Heart right ventricle (tissue), 16 donors: ENCODE measurements around the gene DFFB. TPM values are rescaled to one million over a fixed set of nuclear protein-coding genes. Genes with fewer than 3 reads are reported as not detected.

Experiments used
- ATAC-seq, 8 donors: fragments of 200-7000 bp; cut with Tn5 transposase; one replicate each; pipeline ENCODE4 v1.9.1; 2020; ENCODE audit warnings: mild to moderate bottlenecking in 8 of 8, moderate library complexity in 8 of 8, moderate number of reproducible peaks in 1 of 8
- DNase-seq, 2 donors: peaks; one replicate each; pipeline ENCODE4 v3.0.0-alpha.2; 2020
- H3K27ac ChIP-seq, 10 donors: fragments of 200-600 bp; sonication (generic) in 2 of 10; one replicate each; pipeline versions ENCODE4 v1.5.0 to v1.8.0; 2020 to 2022; ENCODE audit warnings: mild to moderate bottlenecking in 3 of 10
- H3K27me3 ChIP-seq, 7 donors: fragments of 200-600 bp; one replicate each; pipeline ENCODE4 v1.8.0; 2021 to 2022; ENCODE audit warnings: mild to moderate bottlenecking in 2 of 7
- H3K36me3 ChIP-seq, 9 donors: fragments of 200-600 bp; sonication (generic) in 1 of 9; one replicate each; pipeline versions ENCODE4 v1.5.0 to v1.8.0; 2020 to 2022; ENCODE audit warnings: mild to moderate bottlenecking in 2 of 9
- H3K4me1 ChIP-seq, 9 donors: fragments of 200-600 bp; sonication (generic) in 1 of 9; one replicate each; pipeline versions ENCODE4 v1.5.0 to v1.8.0; 2020 to 2022; ENCODE audit warnings: mild to moderate bottlenecking in 4 of 9
- H3K4me3 ChIP-seq, 10 donors: fragments of 200-600 bp; sonication (generic) in 2 of 10; one replicate each; pipeline versions ENCODE4 v1.5.0 to v1.8.0; 2020 to 2022; ENCODE audit warnings: mild to moderate bottlenecking in 7 of 10, moderate library complexity in 2 of 10
- H3K9me3 ChIP-seq, 11 donors: fragments of 200-600 bp in 10 of 11; sonication (generic) in 2 of 11; one replicate each; pipeline versions ENCODE4 v1.5.0 to v1.8.0; 2013 to 2022; ENCODE audit warnings: mild to moderate bottlenecking in 2 of 11, control low read depth in 1 of 11, moderate library complexity in 1 of 11
- WGBS, 2 donors: extraction: QIAGEN DNeasy Blood & Tissue Kit; methylation state at CpG; one replicate each; pipeline ENCODE4 v1.1.7; 2013; ENCODE audit warnings: inconsistent platforms in 1 of 2; 5-methylcytosine and 5-hydroxymethylcytosine counted together
- intact Hi-C, 10 donors: fragments of 100-400 bp; cut with DNase I; formaldehyde crosslinking; loops; one replicate each; pipeline versions ENCODE4 v1.11.1 to v1.14.2; 2022
- polyA plus RNA-seq, 2 donors: library from polyadenylated mRNA; stranded (reverse); fragments of 200-250 nt; gene quantifications; one replicate each; pipeline ENCODE4 v1.2.3, GENCODE V29; 2013
- total RNA-seq, 10 donors: library from RNA; stranded (reverse); fragmentation: NEBNext Ultra II Directional in 3 of 10; extraction: Animal tissue kit (Norgen Biotek cat#: 25700) in 3 of 10; gene quantifications; one replicate each; pipeline versions ENCODE4 v1.2.1 to v1.2.4, GENCODE V29; 2021 to 2023
- TF ChIP-seq, protein P1 (sequence below), 9 donors: fragments of 200-600 bp; sonication (generic) in 2 of 9; IDR thresholded peaks; one replicate each; pipeline versions ENCODE4 v1.5.0 to v1.8.0; 2021 to 2022; ENCODE audit warnings: antibody characterized with exemption in 9 of 9, mild to moderate bottlenecking in 5 of 9, moderate library complexity in 1 of 9
- donor health status: Arrhythmogenic right ventricular cardiomyopathy.
- donor health status: ischemic (EF 13 %, LVEDD 7.1; RV severe dilation, severe dysfunction).
- donor health status: healthy with polysubstance abuse.
- donor health status: DM: no; HTN: yes; CAD: no.
- donor health status: DM: no; HTN: no; CAD: no.
- donor health status: ischemic (EF 25% LVEDD 6.9; RV normal size, moderate dysfunction).
- donor health status: ischemic (EF 25% LVEDD 5.7; RV mildly dilated, moderate dysfunction).
- donor health status: healthy.
- donor health status: DM: yes; HTN: yes; CAD: no.
- donor health status: Ischemic cardiomyopathy.
- donor health status: ischemic (EF 35%, LVEDD 5.7; RV mildly dilated, moderate dysfunction).
- donor health status: nonischemic (EF 11% LVEDD 7.7; RV severe dilation, severe dysfunction).
- donor health status: DM: yes; HTN: yes; CAD: no.
- donor health status: PGD.
- donor health status: ischemic (EF 29% LVEDD 5.4; RV normal size, mild dysfunction).
- donor health status: nonischemic (EF 23%, LVEDD 6.1; RV moderate dilation, normal function).

DFFB gene
- total and polyA plus RNA-seq, 12 donors: 1.2 to 7.9 (median 2.3) TPM

GRCh38 chr1:3905266-3905952, 48.1 kb downstream of the DFFB start:
- WGBS, 2 donors: 90% methylated on average over 19 of the region's 19 CpGs
- intact Hi-C loops: no loop called here
- DNase-seq: no peak

GRCh38 chr1:3905953-3906671, 48.8 kb downstream of the DFFB start:
- no peak overlapping the region for H3K4me3 ChIP-seq
- intact Hi-C loops: no loop called here

More at GRCh38 chr1:3905266-3905952, 48.1 kb downstream of the DFFB start:
- TF ChIP-seq, protein P1, sequence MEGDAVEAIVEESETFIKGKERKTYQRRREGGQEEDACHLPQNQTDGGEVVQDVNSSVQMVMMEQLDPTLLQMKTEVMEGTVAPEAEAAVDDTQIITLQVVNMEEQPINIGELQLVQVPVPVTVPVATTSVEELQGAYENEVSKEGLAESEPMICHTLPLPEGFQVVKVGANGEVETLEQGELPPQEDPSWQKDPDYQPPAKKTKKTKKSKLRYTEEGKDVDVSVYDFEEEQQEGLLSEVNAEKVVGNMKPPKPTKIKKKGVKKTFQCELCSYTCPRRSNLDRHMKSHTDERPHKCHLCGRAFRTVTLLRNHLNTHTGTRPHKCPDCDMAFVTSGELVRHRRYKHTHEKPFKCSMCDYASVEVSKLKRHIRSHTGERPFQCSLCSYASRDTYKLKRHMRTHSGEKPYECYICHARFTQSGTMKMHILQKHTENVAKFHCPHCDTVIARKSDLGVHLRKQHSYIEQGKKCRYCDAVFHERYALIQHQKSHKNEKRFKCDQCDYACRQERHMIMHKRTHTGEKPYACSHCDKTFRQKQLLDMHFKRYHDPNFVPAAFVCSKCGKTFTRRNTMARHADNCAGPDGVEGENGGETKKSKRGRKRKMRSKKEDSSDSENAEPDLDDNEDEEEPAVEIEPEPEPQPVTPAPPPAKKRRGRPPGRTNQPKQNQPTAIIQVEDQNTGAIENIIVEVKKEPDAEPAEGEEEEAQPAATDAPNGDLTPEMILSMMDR (IDR thresholded peaks at IDR 0.05): no peak
- Histone ChIP-seq H3K9me3 (no peaks in the 10 kb centered on the region), H3K4me3 (no peak overlapping the region), H3K4me1 (peaks cover 0 to 7% (median 0%) of the 10 kb centered on the region in 9 donors), H3K27ac (no peak overlapping the region), H3K27me3 (peaks cover 0 to 10% (median 6%) of the 10 kb centered on the region in 7 donors), H3K36me3 (no peaks in the 10 kb centered on the region)
- no peak for ATAC-seq

GRCh38 chr1:3906672-3907020, 49.4 kb downstream of the DFFB start:
- Histone ChIP-seq H3K4me3 (no peak overlapping the region), H3K4me1 (peaks cover 0 to 6% (median 0%) of the 10 kb centered on the region in 9 donors), H3K27me3 (peaks cover 0 to 22% (median 18%) of the 10 kb centered on the region in 7 donors), H3K36me3 (no peaks in the 10 kb centered on the region), H3K9me3 (no peaks in the 10 kb centered on the region), H3K27ac (no peak overlapping the region)
- no peak for ATAC-seq
- TF ChIP-seq, protein P1 (IDR thresholded peaks at IDR 0.05): no peak
- no peak for DNase-seq
- WGBS, 2 donors: 82 to 91% methylated on average over 11 of the region's 11 CpGs
- intact Hi-C loops: no loop called here

More at GRCh38 chr1:3905953-3906671, 48.8 kb downstream of the DFFB start:
- no peak for ATAC-seq
- no peak overlapping the region for H3K27ac ChIP-seq
- peaks cover 0 to 11% (median 0%) of the 10 kb centered on the region in 9 donors for H3K4me1 ChIP-seq
- WGBS, 2 donors: 85 to 86% methylated on average over 18 of the region's 18 CpGs
- no peaks in the 10 kb centered on the region for H3K36me3 ChIP-seq
- H3K27me3 ChIP-seq: peaks cover 0 to 17% (median 13%) of the 10 kb centered on the region in 7 donors
- no peaks in the 10 kb centered on the region for H3K9me3 ChIP-seq
- TF ChIP-seq, protein P1 (IDR thresholded peaks at IDR 0.05): no peak
- no peak for DNase-seq

GRCh38 chr1:3907031-3907534, 49.8 kb downstream of the DFFB start:
- WGBS, 2 donors: 64 to 66% methylated on average over 22 of the region's 22 CpGs
- intact Hi-C loops: no loop called here
- Histone ChIP-seq H3K4me1 (peaks cover 0 to 5% (median 0%) of the 10 kb centered on the region in 9 donors), H3K36me3 (no peaks in the 10 kb centered on the region), H3K27me3 (peaks cover 0 to 27% (median 22%) of the 10 kb centered on the region in 7 donors), H3K9me3 (no peaks in the 10 kb centered on the region), H3K4me3 (no peak overlapping the region), H3K27ac (no peak overlapping the region)
- no peak for ATAC-seq
- TF ChIP-seq, protein P1 (IDR thresholded peaks at IDR 0.05): peak in 1 of 9 donors; percentile 26
- DNase-seq: no peak
